ENCODE data around the gene LEMD2.

LEMD2 gene

DNA sequence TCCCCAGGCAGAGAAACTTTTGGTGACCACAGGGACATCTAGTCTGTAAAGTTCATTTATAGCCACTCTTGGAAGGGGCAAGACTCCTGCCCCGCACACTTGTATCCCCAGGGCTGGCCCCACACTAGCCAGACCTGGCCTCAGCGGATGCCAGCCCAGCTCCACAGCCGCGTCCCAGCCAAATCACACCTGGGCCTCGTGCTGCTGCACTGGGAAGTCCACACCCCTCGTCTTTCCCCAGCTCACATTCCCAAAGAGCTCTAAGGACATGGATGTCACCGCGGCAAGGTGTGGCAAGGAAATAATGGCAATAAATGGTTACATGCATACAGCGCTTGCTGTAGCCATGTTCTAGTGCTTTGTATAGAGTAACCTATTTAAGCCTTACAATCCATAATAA is 50.8 kb downstream of the LEMD2 start:
- no peak for DNase-seq (ENCODE audit: low spot score)

GRCh38 chr6:33737267-33738026 is 51.5 kb downstream of the LEMD2 start:
- DNase-seq (ENCODE audit: low spot score) = no peak

DNA sequence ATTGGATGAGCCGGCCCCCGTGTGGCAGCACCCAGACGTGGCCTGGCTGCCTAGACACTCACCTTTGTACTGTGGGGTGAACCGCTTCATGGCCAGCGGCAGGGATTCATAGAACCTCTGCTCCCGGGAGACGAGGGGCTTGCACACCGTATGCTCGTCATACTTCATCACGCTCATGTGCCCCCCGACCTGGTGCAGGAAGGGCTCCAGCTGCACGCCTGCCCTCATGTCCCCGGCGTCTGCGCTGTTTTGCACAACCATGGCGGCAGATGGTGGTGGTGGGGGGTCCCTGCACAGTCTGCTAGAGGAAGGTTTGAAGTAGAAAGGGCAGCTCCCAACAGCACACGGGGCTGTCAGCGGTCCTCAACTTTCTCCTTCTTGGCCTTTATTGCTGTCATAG is 53.7 kb downstream of the LEMD2 start:
- no peak for DNase-seq (ENCODE audit: low spot score)

DNA sequence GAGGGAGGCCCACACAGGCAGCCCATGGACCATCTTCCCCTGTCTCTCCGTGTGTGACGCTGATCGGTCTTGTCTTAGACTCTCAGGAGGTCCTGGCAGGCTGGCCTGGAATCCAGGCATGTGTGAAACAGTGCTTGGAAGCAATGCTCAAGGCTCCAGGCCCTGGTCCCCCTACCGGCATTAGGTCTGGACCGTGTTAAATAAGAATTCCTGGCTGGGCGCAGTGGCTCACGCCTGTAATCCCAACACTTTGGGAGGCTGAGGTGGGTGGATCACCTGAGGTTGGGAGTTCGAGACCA is 55.3 kb downstream of the LEMD2 start:
- DNase-seq (ENCODE audit: low spot score) = no peak

DNA sequence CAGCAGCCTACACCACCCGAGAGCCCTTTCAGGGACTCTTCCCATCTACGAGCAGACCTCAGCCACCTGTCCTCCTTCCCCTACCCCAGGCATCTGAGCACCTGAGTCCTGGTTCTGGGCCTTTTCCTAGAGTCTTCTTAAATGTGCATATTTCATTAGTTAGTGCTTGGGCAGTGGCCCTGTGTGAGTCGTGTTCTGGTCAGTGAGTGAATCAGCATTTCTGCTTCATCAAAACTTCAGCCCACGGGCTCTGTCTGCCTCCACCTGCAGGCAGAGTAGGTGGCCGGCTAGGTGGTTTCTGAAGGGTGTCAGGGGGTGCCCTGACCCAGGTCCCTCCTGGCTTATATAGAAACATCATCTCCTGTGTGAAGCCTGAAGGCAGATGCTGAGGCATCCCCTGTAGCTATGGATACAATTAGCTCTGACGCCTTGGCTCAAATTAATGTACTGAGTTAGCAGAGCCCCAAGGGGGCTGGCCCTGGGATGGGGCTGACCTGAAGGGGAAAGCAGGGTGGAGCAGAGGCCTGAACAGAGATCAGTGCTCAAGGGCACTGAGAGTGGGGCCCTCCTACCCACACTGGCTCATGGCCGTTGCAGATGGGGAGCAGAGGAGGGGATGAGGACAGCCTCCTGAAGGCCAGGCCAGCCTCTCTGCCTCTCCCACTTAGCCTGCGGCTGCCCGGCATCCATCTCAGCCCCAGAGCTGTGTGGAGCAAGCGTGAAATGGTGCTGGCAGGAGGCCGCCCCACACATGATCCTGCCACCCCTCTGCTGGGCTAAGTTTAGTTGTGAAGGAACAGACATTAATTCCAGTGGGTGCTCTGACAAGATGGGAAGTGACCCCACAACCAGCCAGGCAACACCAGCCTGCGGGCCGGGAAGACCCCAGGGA is 55.9 kb downstream of the LEMD2 start:
- DNase-seq (ENCODE audit: low spot score) = no peak

DNA sequence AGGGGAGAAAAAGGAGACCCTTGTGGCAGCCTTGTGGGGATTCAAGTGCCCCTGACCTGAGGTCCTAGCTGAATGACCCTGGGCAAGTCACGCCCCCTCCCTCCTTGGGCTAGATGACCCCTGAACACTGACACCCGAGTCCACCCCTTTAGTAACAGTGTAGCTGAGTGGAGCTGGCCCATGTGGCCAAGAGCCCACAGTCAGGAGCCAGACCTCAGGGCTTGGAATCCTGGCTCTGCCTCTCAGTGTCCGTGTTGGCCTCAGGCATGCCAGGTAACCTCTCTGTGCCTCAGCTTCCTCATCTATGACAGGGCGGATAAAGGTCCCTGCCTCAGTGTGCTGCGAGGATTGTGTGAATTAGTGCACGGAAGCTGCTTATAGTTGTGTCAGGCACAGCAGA is 56.5 kb downstream of the LEMD2 start:
- DNase-seq (ENCODE audit: low spot score) = no peak

- no peak for DNase-seq (ENCODE audit: low spot score)
Measured at GRCh38 chr6:33731751-33732282, 57.1 kb downstream of the LEMD2 start.

- DNase-seq (ENCODE audit: low spot score) = no peak
Measured at GRCh38 chr6:33731035-33731434, 57.9 kb downstream of the LEMD2 start.

- no peak for DNase-seq (ENCODE audit: low spot score)
Measured at GRCh38 chr6:33730611-33731010, 58.3 kb downstream of the LEMD2 start.

- no peak for DNase-seq (ENCODE audit: low spot score)
Measured at GRCh38 chr6:33729059-33729458, 59.9 kb downstream of the LEMD2 start.

DNA sequence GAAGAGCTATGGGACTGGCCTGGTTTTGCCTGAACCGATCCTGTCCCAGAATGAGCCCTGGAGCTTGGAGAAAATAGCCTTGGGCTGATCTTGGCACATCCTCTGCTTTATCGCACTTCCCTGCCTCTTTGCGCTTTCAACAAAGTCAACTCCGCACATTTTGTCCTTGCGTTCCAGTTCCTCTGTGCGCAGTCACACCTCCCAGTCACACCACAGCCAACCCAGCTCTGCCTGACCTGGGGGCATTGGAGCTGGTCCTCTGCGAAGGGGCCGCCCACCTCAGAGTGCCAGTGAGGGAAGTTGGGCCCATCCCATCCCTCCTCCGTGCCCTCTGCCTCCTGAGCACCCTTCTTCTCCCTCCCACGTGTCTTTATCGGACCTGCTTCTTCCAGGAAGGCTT is 60.5 kb downstream of the LEMD2 start:
- DNase-seq (ENCODE audit: low spot score) = no peak

- DNase-seq (ENCODE audit: low spot score) = no peak
Measured at GRCh38 chr6:33727932-33728331, 61.0 kb downstream of the LEMD2 start.

DNA sequence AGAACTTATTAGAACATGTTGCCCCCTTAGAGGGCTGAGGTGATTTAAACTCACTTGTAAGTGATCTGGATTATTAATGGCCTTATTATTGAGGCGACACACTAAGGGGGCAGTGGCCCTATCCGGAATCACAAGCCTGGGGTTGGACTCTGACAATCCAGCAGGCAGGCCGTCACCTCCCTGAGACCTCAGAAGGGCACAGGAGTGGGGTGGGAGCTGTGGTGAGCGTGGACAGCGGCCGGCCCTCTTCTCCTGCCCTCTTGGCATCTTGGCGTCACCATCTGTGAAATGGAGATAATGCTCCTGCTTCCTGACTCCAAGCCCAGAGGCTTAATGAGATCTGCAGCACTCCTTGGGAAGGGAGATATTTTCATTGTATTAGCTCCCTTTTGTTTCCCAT is 61.8 kb downstream of the LEMD2 start:
- DNase-seq (ENCODE audit: low spot score) = no peak

GRCh38 chr6:33726696-33727095 is 62.2 kb downstream of the LEMD2 start:
- DNase-seq (ENCODE audit: low spot score) = no peak

GRCh38 chr6:33725891-33726673 is 62.8 kb downstream of the LEMD2 start:
- DNase-seq (ENCODE audit: low spot score) = no peak

GRCh38 chr6:33725222-33725621 is 63.7 kb downstream of the LEMD2 start:
- no peak for DNase-seq (ENCODE audit: low spot score)

DNA sequence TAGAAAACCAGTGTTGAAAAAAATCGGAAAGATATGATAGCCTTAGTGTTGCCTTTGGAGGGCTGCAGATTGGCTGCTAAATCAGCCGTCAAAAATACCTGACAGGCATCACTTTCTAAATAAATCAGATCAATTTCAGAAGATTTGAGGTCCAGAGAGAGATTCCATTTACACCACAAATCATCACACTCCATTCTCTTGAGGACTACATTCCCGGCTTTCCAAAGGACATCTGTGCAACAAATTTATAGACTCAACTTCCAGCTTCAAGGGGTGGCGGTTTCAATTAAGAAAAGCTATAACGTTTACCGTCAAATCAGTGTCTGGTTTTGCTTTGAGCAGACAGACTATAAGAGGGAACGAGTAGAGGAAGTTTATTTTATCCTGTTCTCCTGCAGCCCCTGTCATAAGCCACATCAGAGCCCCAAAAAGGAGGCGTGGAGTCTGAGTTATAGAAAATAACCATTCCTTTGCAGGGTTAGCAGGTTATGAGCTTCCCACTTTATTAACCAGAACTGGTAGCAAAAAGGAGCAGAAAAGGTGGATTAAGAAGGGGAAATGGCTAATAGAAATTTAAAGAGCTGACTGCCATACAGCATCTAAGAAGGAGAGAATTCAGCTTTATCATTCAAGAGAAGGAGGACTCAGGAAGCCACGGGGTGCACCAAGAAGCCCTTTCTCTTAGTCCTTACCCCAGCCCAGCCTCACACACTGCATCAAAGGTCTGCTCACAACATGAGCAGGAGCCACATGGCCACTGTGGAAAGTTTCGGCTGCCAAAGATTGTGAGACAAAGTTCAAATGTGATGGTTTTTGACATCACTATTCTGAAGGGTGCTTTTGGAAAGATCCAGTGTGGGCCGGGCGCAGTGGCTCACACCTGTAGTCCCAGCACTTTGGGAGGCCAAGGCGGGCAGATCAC is 64.6 kb downstream of the LEMD2 start:
- DNase-seq (ENCODE audit: low spot score) = no peak

- no peak for DNase-seq (ENCODE audit: low spot score)
Measured at GRCh38 chr6:33723371-33724085, 65.4 kb downstream of the LEMD2 start.

- DNase-seq (ENCODE audit: low spot score) = no peak
Measured at GRCh38 chr6:33722103-33722623, 66.8 kb downstream of the LEMD2 start.

DNA sequence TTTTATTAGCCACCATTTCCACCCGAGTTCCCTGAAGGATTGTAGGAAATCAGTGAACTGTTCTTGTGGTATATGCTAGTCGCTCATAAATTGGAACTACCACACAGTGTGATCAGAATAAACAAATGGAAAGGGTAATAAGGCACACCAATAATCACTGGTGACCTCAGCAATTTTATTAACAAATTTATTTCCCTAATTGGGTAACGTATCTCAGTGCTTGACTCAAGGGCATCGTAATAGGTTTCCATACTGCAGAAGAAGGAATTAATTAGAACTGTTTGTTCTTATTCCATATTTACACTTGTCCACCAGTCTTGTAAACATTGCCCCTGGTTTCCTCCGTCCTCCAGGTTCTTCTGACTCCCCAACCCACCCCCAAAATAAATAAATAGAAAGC is 67.4 kb downstream of the LEMD2 start:
- DNase-seq (ENCODE audit: low spot score) = no peak

Measured in SW480 (cell line).